COR-L47 (cell line): Measurements from ENCODE around the gene CD300C.
"Not testable (repeated sequence)": the region's sequence is repeated elsewhere in the genome, so short reads cannot be mapped to it uniquely, and the experiment has no call there.

ENCODE experiments used
- DNase-seq: peaks from one replicate; lab custom pipeline; 2025; lab: John Stamatoyannopoulos, UW

Gene CD300C

GRCh38 chr17:74545843-74546230 lies at the start of gene CD300C:
CD300C (minus strand) TSS chr17:74546115; CDS start chr17:74545782, 333 bp downstream.
- no peak for DNase-seq

GRCh38 chr17:74595037-74595750 lies 49.3 kb upstream of the CD300C start:
- DNase-seq = no peak

DNA sequence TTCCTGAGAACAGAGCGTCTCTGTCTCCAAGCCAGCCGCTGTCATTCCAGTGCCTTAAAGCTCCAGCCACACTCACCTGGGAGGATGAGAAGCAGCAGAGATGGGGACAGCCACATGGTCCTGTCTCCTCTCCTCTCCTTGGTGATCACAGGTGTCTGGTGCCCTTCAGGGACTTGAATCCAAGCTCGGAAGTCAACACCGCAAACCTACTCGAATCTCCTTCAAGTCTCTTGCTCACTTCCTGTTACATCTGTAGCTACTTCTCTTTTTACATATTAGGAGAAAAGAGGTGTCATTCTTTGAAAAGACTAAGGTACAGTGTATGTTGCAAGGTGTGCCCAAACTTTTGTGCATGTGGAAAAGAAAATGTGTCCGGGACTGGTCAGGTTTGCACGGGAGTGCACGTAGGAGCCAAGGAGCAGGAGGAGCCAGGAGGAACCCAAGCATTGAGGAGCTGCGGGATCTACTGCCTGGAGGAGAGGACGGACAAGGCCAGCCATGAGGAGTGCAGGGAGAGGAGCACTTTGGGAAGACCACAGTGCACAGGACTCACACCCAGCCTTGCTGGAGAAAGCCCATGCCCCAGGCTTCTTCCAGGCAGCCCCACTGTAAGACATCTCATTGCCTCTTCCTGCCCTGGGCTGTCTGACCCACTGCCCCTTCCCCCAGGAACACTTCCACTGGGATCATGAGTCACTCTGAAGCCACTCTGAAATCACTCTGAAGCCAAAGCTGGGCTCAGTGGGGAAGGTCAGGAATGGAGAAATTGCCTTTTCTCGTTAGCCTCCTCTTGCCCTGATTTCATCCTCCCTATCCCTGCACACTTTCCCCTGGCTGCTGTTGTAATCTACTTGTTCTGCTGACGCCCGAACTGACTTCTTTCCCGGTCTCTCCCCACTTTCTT lies 46.4 kb upstream of the CD300C start, which contains the start of gene CD300LD:
CD300LD (minus strand) TSS at position 197 of the 904 bp plus-strand sequence; CDS start at position 116, 81 bp downstream.
- no peak for DNase-seq

- no peak for DNase-seq
Observed at GRCh38 chr17:74591503-74591902, 45.6 kb upstream of the CD300C start.

DNA sequence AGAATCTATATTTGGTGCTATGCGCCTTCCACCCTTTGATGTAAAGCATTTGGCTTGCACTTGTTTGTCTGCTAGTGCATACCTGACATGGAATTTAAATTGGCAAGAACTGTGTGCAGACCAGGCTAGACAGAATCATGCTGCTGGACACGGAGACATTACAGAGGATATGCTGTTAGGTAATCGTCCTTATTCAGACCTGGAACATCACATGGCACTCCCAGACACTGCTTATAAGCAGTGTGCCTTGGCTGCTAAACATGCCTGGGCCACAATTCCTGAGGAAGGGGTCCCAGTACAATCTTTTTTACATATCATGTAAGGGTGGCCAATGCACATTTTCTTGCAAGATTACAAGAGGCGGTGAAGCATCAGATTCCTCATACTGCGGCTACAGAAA lies 39.8 kb upstream of the CD300C start:
- DNase-seq = no peak

DNA sequence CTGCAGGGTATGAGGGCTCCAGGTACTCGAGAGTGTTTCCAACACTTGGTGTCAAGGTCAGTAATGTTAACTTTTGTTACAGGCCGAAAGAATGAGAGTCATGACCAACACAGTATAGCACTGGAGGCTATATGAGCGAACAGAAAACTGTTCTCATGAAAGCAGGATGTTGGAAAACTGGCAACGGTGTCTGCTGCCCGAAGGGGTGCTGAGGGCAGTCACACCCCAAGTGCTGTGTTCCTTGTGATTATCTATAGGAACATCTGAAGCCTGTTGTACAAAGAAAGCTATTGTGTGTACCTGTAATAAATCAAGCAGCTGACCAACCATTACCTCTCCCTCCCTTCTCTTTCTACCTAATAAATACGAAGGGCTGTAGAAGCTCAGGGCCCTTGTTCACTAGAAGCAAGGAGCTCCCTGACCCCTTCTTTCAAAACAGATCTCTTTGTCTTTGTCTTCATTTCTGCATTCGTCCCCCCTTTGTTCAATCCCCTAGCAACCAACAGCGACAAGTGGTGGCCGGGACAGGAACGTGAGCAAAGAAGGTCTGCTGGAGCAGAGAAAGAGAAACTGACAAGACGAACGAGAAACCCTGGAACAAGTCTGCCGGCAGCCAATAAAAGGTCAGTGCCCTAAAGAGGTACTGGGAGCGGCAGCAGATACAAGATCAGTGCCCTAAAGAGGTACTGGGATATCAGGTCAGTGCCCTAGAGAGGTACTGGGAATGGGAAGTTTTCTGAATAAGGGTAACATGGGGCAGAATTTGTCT lies 38.6 kb upstream of the CD300C start:
- no peak for DNase-seq

DNA sequence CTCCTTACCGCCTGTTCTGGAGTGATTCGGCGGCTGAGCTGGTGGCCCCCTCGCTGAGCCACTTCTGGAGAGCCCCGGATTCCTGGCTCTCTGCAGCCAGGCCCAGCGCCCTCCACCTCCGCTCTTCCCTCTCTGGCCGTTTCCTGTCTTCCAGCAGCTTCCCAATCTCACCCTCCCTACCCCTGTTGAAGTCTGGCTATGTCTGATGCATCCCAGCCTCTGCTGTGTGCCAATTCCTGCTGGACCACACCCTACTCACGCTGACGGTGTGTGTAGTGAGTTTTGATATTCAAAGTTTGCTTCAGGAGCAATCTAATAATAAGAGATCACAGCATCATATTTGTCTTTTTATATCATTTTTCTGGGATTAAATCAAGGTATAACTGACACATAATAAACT lies 36.7 kb upstream of the CD300C start:
- DNase-seq = no peak

DNA sequence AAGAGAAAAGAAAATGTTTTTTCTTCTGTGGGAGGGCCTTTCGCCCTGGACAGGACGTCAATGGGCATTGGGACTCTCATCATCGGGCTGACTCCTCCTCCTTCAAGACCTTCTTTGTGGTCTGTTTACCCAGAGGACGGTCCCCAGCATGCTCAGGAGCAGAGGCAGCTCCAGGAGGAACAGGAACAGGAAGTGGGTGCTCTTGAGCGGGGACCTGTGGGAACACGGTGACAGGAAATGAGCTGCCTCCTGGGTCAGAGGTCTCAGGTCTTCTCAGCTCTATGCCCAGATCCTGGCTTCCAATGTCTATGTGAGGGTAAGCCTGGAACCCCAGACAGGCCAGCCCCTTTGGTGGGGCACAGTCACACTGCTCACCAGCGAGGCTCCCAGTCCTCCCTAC lies 34.0 kb upstream of the CD300C start:
- DNase-seq = no peak

- no peak for DNase-seq
Observed at GRCh38 chr17:74578979-74579378, 33.1 kb upstream of the CD300C start.

- no peak for DNase-seq
Observed at GRCh38 chr17:74574489-74575142, 28.7 kb upstream of the CD300C start.

DNA sequence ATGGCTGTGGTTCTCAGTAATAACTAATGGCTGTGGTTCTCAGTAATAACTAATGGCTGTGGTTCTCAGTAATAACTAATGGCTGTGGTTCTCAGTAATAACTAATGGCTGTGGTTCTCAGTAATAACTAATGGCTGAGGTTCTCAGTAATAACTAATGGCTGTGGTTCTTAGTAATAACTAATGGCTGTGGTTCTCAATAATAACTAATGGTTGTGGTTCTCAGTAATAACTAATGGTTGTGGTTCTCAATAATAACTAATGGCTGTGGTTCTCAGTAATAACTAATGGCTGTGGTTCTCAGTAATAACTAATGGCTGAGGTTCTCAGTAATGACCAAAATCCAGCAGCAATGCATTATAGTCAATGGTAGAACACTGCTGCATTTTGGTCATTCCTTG lies 27.7 kb upstream of the CD300C start:
- DNase-seq = not testable (repeated sequence)

GRCh38 chr17:74573169-74573568 lies 27.3 kb upstream of the CD300C start:
- no peak for DNase-seq

DNA sequence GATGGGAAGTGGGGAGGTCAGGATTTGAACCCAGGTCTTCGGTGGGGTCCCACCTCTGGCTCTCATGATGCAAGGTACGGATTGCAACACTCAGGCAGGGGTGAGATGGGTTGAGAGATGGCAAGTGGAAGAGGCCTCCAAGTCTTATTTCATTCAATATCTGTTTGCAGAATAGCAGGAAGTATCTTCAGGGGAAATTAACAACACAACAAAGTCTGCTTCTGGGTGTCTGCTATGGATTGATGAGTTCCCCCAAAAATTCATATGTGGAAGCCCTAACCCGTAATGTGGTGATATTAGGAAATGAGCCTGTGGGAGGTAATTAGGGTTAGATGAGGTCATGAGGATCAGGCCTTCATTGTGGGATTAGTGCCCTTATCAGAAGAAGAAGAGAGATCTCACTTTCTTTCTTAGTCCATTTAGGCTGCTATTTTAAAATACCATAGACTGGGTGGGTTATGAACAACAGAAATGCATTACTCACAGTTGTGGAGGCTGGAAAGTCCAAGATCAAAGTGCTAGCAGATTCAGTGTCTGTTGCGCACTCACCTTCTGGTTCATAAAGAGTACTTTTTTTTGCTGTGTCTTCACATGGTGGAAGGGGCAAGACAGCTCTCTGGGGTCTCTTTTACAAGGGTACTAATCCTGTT lies 25.8 kb upstream of the CD300C start:
- no peak for DNase-seq

- DNase-seq = no peak
Observed at GRCh38 chr17:74569020-74570003, 23.4 kb upstream of the CD300C start.

DNA sequence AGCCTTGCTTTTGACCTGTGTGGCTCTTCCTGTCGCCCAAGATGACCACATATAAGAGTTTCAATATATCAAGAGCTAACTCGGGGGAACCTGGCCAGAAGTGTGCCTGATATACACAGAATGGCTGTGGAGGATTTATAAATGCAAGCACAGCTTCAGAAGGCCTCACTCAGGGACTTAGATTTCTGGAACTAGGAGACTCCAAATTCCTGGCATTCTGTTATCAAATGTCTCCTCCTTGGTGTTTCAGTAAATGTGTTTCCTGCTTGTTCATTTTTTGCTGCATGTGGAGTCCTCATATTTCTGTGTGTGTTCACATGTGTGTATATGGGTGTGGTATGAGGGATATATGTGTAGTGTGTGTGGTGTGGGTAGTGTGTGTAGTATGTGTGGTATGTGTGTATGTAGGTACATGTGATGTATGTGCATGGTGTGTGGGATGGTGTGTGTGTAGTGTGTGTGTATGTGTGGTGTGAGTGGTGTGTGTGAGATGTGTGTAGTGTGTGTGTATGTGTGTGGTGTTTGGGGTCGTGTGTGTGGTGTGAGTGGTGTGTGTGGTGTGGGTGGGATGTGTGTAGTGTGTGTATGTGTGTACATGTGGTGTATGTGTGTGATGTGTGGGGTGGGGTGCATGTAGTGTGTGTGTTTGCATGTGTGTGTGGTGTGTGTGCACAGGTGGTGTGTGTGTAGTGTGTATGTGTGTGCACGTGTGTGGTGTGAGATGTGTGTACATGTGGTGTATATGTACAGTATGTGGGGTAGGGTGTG lies 22.4 kb upstream of the CD300C start:
- DNase-seq = no peak

GRCh38 chr17:74567397-74567796 lies 21.5 kb upstream of the CD300C start, which contains the start of gene CD300H:
CD300H (minus strand) TSS chr17:74567509.
- DNase-seq = no peak

DNA sequence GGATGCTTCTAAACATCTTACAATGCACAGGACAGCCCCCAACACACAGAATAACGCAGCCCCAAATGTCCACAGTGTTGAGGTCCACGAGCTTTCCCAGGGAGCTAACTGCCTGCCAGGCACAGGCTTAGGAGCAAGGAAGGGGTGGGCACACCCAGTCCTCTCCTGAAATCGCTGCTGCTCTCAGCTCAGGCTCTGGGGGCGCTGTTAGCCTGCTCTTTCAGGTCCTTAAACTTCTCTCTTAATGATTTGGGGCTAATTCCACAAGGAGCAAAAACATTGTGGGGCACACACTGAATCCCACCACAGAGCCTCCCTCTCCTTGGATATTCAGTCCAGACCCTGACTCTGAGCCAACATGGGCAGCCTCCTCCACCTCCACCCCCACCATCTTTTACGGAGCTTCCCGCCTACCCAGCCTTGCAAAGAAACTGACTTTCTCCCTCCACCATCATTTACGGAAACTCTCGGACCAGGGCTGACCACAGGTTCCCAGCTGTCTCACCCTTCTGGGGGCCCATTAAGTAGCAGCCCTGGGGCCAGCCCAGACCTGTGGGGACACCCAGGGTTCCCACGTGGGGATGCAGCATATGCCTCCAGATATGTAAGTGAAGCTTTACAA lies 20.3 kb upstream of the CD300C start:
- peak; percentile 33 for DNase-seq

DNA sequence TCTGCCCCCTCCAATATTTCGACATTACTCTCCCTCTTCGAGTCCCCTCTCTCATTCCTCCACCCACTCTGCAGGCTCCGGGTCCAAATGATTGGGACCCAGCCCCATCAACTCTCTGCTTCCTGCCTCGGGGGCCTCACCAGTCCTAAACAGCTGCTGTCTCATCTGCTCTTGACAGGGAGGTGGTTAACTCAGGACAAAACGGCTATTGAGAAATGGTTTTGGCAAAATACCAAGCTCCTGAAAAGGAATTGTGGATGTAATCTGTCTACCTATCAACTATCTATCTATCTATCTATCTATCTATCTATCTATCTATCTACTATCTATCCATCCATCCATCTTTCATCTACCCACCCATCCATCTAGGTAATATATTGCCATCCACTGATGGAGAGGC lies 19.2 kb upstream of the CD300C start:
- no peak for DNase-seq

GRCh38 chr17:74563358-74563757 lies 17.4 kb upstream of the CD300C start:
- DNase-seq = no peak
